A549 treated with GW870086 at 1 μM for 4 hours (cell line): Measurements from ENCODE around the gene PJA1. TPM values are rescaled to one million over a fixed set of nuclear protein-coding genes. Genes with fewer than 3 reads are reported as not detected.

Source experiments
- total RNA-seq: library from RNA; stranded (reverse); fragments of 200-300 nt; extraction: Qiagen RNA extraction; gene quantifications from 5 replicates; pipeline ENCODE4 v1.2.3, GENCODE V29; 2022; ENCODE audit warnings: low read depth

The PJA1 gene
- 13.3 to 14.5 TPM (median 14.2 TPM) in 5 replicates for total RNA-seq

GRCh38 chrX:69165087-69165651 is at the start of gene PJA1:
Gene PJA1, minus strand, starts transcription at chrX:69165453. Its CDS starts 2,380 bp downstream, at chrX:69163073.

